Measurements from ENCODE around the gene IFNA2.
A peak's percentile ranks its signal among the peaks of the same experiment; 100 is the strongest.
"Not testable (repeated sequence)": the region's sequence is repeated elsewhere in the genome, so short reads cannot be mapped to it uniquely, and the experiment has no call there.

Gene IFNA2

GRCh38 chr9:21381448-21382339, 3.5 kb downstream of the IFNA2 start:
- DNase-seq, result peak; percentile 14

DNA sequence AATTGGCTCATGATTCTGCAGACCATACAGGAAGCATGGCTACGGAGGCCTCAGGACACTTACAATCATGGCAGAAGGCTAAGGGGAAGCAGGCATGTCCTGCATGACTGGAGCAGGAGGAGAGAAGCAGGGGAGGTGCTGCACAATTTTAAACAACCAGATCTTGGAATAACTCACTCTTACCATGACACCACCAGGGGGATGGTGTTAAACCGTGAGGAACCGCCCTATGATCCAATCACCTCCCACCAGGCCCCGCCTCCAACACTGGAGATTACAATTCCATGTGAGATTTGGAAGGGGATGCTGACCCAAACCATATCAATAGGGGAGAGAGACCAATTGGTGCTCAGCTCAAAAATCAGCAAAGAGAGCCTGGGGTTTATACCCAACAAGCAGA, 13.7 kb downstream of the IFNA2 start:
- not testable (repeated sequence) for DNase-seq

- no peak for DNase-seq
Observed at GRCh38 chr9:21367957-21368356, 17.2 kb downstream of the IFNA2 start, which contains the start of gene IFNA13. IFNA13 (minus strand) TSS chr9:21368057; CDS start chr9:21368010, 47 bp downstream.

GRCh38 chr9:21367169-21367568, 18.0 kb downstream of the IFNA2 start:
- DNase-seq, result not testable (repeated sequence)

- DNase-seq, result no peak
Observed at GRCh38 chr9:21362287-21362686, 22.9 kb downstream of the IFNA2 start.

DNA sequence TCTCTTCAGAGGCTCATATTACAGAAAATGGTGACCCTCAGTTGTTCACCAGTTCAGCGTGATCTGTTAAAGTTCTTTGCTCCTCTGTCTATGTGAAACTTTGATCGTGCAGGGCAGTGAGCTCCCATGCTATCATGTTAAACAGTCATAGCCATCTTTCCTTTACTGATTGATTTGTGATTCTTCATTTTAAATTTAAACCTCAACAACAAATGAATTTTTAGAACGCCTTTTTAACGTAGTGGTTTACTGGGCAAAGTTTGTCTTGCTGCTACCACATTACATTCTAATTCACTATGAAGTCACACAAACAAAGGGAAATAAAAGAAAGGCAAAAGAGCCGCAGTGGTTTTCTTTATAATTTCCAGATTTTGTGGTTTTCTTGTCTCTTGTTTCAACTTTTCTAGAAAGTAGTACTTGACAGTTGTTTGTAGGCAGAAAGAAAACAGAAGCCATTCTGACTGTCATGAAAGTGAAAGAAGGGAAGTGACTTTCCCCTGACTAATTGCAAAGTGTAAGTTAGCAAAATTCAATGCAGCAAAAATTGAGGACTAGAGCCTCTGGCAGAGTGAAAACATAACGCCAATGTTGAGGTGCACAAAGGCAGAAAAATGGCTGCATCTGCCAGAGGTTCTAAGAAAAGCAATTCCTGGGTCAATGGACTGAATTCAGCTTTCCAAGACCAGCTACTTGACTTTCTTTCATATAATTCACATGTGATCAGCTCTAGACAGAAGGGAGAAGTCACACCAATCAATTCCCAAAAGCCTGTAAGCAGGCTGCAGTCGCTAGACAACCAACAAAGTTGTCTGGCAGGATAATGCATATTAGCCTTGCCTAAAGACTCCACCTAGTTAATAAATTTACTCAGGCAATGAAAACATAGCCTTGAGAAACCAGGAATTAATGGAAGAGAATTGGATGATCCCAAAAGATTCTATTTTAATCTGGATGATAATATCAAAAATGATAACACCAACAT, 27.4 kb downstream of the IFNA2 start:
- DNase-seq, result peak; percentile 39

- DNase-seq, result no peak
Observed at GRCh38 chr9:21350787-21351186, 34.4 kb downstream of the IFNA2 start, which contains the start of gene IFNA6. IFNA6 (minus strand) TSS chr9:21350887; CDS start chr9:21350887, 0 bp downstream.

DNA sequence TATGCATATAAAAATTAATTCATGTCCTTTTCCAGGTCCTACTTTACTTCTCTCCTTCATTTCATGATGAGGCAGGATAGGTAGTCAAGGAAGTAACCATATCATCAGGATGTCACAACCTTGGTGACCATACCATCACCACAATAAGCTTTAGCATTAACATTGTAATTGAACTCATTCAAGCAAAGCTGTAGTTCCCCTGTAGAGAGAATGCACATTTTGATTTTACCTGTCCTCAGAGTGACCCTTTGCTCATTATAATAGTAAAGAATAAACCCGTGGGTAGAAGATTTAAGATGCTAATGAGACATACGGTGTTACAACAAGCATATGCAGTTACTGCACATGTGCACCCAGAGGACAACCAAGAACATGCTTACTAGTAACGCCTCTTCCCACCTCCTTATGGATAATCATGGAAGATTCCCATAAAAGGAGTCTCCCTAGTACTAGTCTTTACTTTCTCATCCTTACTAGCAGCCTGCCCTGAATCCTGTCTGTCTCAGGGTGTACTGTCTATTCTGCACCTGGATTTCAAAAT, 36.7 kb downstream of the IFNA2 start:
- no peak for DNase-seq

- no peak for DNase-seq
Observed at GRCh38 chr9:21340735-21341134, 44.5 kb downstream of the IFNA2 start.

DNA sequence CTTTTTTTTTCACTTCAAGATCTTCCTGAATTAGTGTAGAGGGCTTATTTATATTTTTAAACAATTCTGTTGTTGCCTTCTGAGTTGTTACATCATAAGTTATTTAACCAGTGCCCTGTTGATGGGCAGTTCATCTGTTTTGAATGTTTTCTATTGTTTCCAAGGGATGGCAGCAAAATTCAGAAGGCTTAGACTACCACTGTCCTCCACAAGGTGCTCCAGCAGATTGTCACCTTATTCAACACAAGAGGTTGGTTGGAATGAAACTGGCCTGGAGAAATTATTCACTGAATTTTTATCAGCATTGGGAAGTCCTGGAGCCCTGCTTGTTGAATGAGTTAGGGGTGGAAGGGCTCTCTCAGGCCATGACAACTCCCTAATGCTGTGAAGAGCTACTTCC, 48.7 kb downstream of the IFNA2 start:
- DNase-seq, result no peak

- peak; percentile 88 for DNase-seq
Observed at GRCh38 chr9:21334701-21335632, 50.2 kb downstream of the IFNA2 start, which contains the start of gene KLHL9. KLHL9 (minus strand) TSS chr9:21335404; CDS start chr9:21334859, 545 bp downstream.
